HG03575 (cell line): ENCODE measurements around the gene DGLUCY.
A peak's percentile ranks its signal among the peaks of the same experiment; 100 is the strongest.
"Not testable (repeated sequence)": the region's sequence is repeated elsewhere in the genome, so short reads cannot be mapped to it uniquely, and the experiment has no call there.

Source experiments
- ATAC-seq: cut with Tn5 transposase; IDR thresholded peaks from one replicate; pipeline ENCODE4 v1.9.1; 2021; ENCODE audit not compliant: unreplicated experiment, insufficient number of reproducible peaks, low FRiP score; ENCODE audit errors: extremely low read depth

DGLUCY gene

GRCh38 chr14:91225025-91225424 is 111.2 kb downstream of the DGLUCY start:
- no peak for ATAC-seq

GRCh38 chr14:91226360-91226759 is 112.5 kb downstream of the DGLUCY start:
- not testable (repeated sequence) for ATAC-seq

- ATAC-seq = no peak
These were observed 113.3 kb downstream of the DGLUCY start for GRCh38 chr14:91227183-91227628.

GRCh38 chr14:91228112-91229004 is 114.5 kb downstream of the DGLUCY start:
- ATAC-seq = peak; percentile 61

- no peak for ATAC-seq
These were observed 115.1 kb downstream of the DGLUCY start for GRCh38 chr14:91229005-91229382.

- peak; percentile 48 for ATAC-seq
These were observed 115.9 kb downstream of the DGLUCY start for GRCh38 chr14:91229743-91230200.

GRCh38 chr14:91230397-91231035 is 116.6 kb downstream of the DGLUCY start:
- ATAC-seq = no peak

- no peak for ATAC-seq
These were observed 117.6 kb downstream of the DGLUCY start for GRCh38 chr14:91231446-91231845.

GRCh38 chr14:91232052-91232451 is 118.2 kb downstream of the DGLUCY start:
- ATAC-seq = no peak

GRCh38 chr14:91232603-91233002 is 118.7 kb downstream of the DGLUCY start:
- no peak for ATAC-seq

- ATAC-seq = no peak
These were observed 120.3 kb downstream of the DGLUCY start for GRCh38 chr14:91233936-91234790.

- ATAC-seq = no peak
These were observed 120.9 kb downstream of the DGLUCY start for GRCh38 chr14:91234791-91235114.

- no peak for ATAC-seq
These were observed 122.0 kb downstream of the DGLUCY start for GRCh38 chr14:91235841-91236240.

GRCh38 chr14:91237219-91237618 is 123.3 kb downstream of the DGLUCY start:
- no peak for ATAC-seq

GRCh38 chr14:91238085-91238484 is 124.2 kb downstream of the DGLUCY start:
- no peak for ATAC-seq

GRCh38 chr14:91238661-91239060 is 124.8 kb downstream of the DGLUCY start:
- no peak for ATAC-seq

- no peak for ATAC-seq
These were observed 128.0 kb downstream of the DGLUCY start for GRCh38 chr14:91241863-91242262.

- no peak for ATAC-seq
These were observed 128.8 kb downstream of the DGLUCY start for GRCh38 chr14:91242635-91243034.

GRCh38 chr14:91243074-91243471 is 129.2 kb downstream of the DGLUCY start:
- no peak for ATAC-seq
